Measurements from ENCODE around the gene PRMT7.

DNA sequence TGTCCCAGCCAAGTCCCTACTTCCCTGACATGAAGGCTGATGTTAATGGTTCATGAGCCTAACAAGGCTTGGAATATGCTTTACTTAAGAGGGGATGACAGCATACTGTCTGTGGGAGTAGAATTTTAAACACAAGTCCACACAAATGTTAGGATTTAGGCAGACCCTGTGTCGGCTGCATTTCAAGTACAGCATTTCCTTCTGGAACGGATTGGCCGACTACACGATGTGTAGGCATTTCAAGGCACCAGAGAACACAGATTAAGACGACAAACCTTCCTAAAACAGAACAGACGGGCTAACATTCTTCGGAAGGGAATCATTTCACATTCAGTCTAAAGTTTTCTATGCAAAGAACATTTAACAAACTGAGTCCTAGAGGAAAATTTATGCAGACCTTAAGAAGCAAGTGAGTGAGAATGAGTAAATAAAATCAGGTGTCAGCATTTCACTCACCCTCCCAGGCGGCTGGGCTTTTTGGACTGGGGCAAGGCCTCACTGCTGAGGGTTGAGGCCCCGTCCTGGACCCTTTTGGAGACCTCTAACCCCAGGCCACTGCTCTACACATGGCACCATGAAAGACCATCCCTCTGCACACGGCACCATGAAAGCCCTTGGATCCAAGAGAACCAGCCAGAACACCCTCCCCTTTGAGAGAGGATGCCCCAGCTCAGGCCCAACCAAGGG lies 70.0 kb downstream of the PRMT7 start:
- no peak for TF ChIP-seq CTCF (IDR thresholded peaks at IDR 0.05)
- TF ChIP-seq SIN3A (IDR thresholded peaks at IDR 0.05; ENCODE audit: borderline replicate concordance, insufficient read depth, low read depth, low read length): no peak
- TF ChIP-seq POLR2AphosphoS5 (IDR thresholded peaks at IDR 0.05; ENCODE audit: low read depth, low read length): no peak

All from Panc1 (cell line).